Trophoblast cell (in vitro differentiated cells and primary cell): Measurements from ENCODE around the gene SH2D1A.

Experiments used
- DNase-seq, 2 donors: peaks; one replicate each; pipeline ENCODE4 v3.0.0-alpha.2; 2016
- H2AFZ ChIP-seq: 2 replicates; pipeline ENCODE4 v1.6.1; 2013; ENCODE audit warnings: low read length, moderate library complexity, mild to moderate bottlenecking; ENCODE audit not compliant: insufficient read depth, poor library complexity
- H2AK5ac ChIP-seq: 2 replicates; pipeline ENCODE4 v1.6.1; 2013; ENCODE audit warnings: mild to moderate bottlenecking, low read length
- H2BK120ac ChIP-seq: 2 replicates; pipeline ENCODE4 v1.6.1; 2013; ENCODE audit warnings: low read length, mild to moderate bottlenecking, moderate library complexity; ENCODE audit not compliant: insufficient read depth, poor library complexity
- H2BK12ac ChIP-seq: 2 replicates; pipeline ENCODE4 v1.6.1; 2013; ENCODE audit warnings: mild to moderate bottlenecking, low read length, moderate library complexity
- H2BK5ac ChIP-seq: 2 replicates; pipeline ENCODE4 v1.6.1; 2013; ENCODE audit warnings: low read length, low read depth, moderate library complexity, mild to moderate bottlenecking; ENCODE audit not compliant: poor library complexity
- H3K14ac ChIP-seq: 2 replicates; pipeline ENCODE4 v1.6.1; 2013; ENCODE audit warnings: mild to moderate bottlenecking, low read length
- H3K18ac ChIP-seq: 2 replicates; pipeline ENCODE4 v1.6.1; 2013; ENCODE audit warnings: mild to moderate bottlenecking, low read length
- H3K23ac ChIP-seq: 2 replicates; pipeline ENCODE4 v1.6.1; 2013; ENCODE audit warnings: low read length
- H3K27ac ChIP-seq: 2 replicates; pipeline ENCODE4 v1.5.1; 2013; ENCODE audit warnings: low read depth, mild to moderate bottlenecking, inconsistent platforms, low read length, moderate library complexity
- H3K27me3 ChIP-seq: 2 replicates; pipeline ENCODE4 v1.6.1; 2013; ENCODE audit warnings: inconsistent platforms, mild to moderate bottlenecking, low read length, moderate library complexity; ENCODE audit not compliant: insufficient read depth
- H3K36me3 ChIP-seq, 2 experiments: 1 replicate in 1 of 2; 2 replicates in 1 of 2; pipeline ENCODE4 v1.6.1; 2013; ENCODE audit warnings: low read length in 2 of 2, mild to moderate bottlenecking in 2 of 2, moderate library complexity in 1 of 2; ENCODE audit not compliant: insufficient read depth in 2 of 2, control insufficient read depth in 1 of 2
- H3K4ac ChIP-seq: 2 replicates; pipeline ENCODE4 v1.6.1; 2013; ENCODE audit warnings: low read depth, mild to moderate bottlenecking, low read length, moderate library complexity
- H3K4me1 ChIP-seq, 2 experiments: 1 replicate in 1 of 2; 2 replicates in 1 of 2; pipeline ENCODE4 v1.6.1; 2013; ENCODE audit warnings: low read length in 2 of 2, mild to moderate bottlenecking in 2 of 2, moderate library complexity in 1 of 2; ENCODE audit not compliant: insufficient read depth in 2 of 2, control insufficient read depth in 1 of 2
- H3K4me2 ChIP-seq: 2 replicates; pipeline ENCODE4 v1.6.1; 2013; ENCODE audit warnings: inconsistent platforms, mild to moderate bottlenecking, low read length, moderate library complexity
- H3K4me3 ChIP-seq: 2 replicates; pipeline ENCODE4 v1.5.1; 2013; ENCODE audit warnings: mild to moderate bottlenecking, low read depth, low read length, inconsistent platforms
- H3K79me1 ChIP-seq: one replicate; pipeline ENCODE4 v1.6.1; 2013; ENCODE audit warnings: low read length
- H3K79me2 ChIP-seq: 2 replicates; pipeline ENCODE4 v1.6.1; 2013; ENCODE audit warnings: low read length, mild to moderate bottlenecking; ENCODE audit not compliant: control insufficient read depth, insufficient read depth, poor library complexity
- H3K9ac ChIP-seq: 2 replicates; pipeline ENCODE4 v1.6.1; 2013; ENCODE audit warnings: mild to moderate bottlenecking, low read length
- H3K9me3 ChIP-seq: 2 replicates; pipeline ENCODE4 v1.6.1; 2013; ENCODE audit warnings: low read depth, mild to moderate bottlenecking, control low read depth, inconsistent platforms, low read length; ENCODE audit not compliant: insufficient read depth
- H4K12ac ChIP-seq: 2 replicates; pipeline ENCODE4 v1.6.1; 2013; ENCODE audit warnings: low read depth, mild to moderate bottlenecking, low read length, moderate library complexity
- H4K8ac ChIP-seq: 2 replicates; pipeline ENCODE4 v1.6.1; 2013; ENCODE audit warnings: low read depth, mild to moderate bottlenecking, low read length, moderate library complexity
- H4K91ac ChIP-seq: one replicate; pipeline ENCODE4 v1.6.1; 2013; ENCODE audit warnings: low read depth, mild to moderate bottlenecking, low read length, moderate library complexity
- WGBS: extraction: QIAGEN DNeasy Blood & Tissue Kit; methylation state at CpG from one replicate; pipeline ENCODE4 v1.1.7; 2013; ENCODE audit warnings: missing lambda C conversion rate; ENCODE audit not compliant: insufficient read length, insufficient coverage; ENCODE audit errors: extremely low coverage; 5-methylcytosine and 5-hydroxymethylcytosine counted together

The SH2D1A gene

GRCh38 chrX:124341396-124342132, 4.8 kb upstream of the SH2D1A start:
- Histone ChIP-seq H3K4me1 (no peaks in the 10 kb centered on the region), H3K4ac (no peak overlapping the region), H3K23ac (no peak overlapping the region), H3K27me3 (no peaks in the 10 kb centered on the region), H4K8ac (no peak overlapping the region), H2AFZ (no peak overlapping the region), H2AK5ac (no peak overlapping the region), H3K14ac (no peak overlapping the region), H3K79me2 (no peaks in the 10 kb centered on the region), H4K91ac (no peak overlapping the region), H3K9ac (no peak overlapping the region), H4K12ac (no peak overlapping the region), H3K79me1 (no peaks in the 10 kb centered on the region), H3K4me3 (no peak overlapping the region), H2BK12ac (no peak overlapping the region), H3K4me2 (no peak overlapping the region), H3K27ac (no peak overlapping the region), H3K36me3 (no peaks in the 10 kb centered on the region), H2BK5ac (no peak overlapping the region), H3K18ac (no peak overlapping the region), H3K9me3 (no peaks in the 10 kb centered on the region), H2BK120ac (no peak overlapping the region)
- WGBS, result no CpG with 5 or more reads among the region's 7 CpGs
- DNase-seq, result no peak

DNA sequence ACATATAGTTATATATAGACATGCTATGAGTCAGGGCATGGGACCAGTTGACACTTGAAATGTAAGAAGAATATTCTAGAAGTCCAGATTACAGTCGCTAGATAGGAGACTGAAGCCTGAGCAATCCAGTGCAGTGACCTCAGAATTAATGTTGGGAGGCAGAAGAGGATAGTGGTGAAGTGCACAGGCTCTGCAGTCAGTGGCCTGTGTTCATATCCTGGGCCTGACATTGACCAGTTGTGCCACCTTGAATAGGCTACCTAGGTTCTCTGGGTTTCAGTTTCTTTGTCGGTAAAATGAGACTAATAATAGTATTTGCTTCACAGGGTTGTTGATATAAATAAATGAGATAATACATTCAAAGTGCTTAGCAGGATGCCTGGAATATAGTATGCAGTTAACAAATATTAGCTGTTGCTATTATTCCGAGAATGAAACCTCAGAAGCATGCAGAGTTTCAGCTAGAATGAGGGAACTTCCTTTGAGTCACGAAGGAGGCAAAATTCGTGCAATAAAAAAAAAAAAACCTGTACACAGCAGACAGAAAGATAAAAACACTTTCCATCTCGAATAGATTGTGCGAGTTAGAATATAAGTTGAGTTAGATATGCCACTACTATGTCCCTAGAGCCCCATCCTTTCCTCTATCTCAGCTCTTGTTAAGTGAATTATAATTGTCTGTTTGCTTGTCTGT, 4.0 kb upstream of the SH2D1A start:
- no peaks in the 10 kb centered on the region for H3K27me3 ChIP-seq
- H3K18ac ChIP-seq, result no peak overlapping the region
- H4K12ac ChIP-seq, result no peak overlapping the region
- no peak overlapping the region for H3K9ac ChIP-seq
- H2AK5ac ChIP-seq, result no peak overlapping the region
- no peak overlapping the region for H4K91ac ChIP-seq
- no peaks in the 10 kb centered on the region for H3K4me1 ChIP-seq
- H2BK12ac ChIP-seq, result no peak overlapping the region
- no peak overlapping the region for H3K4me3 ChIP-seq
- no peak overlapping the region for H2BK5ac ChIP-seq
- H3K4ac ChIP-seq, result no peak overlapping the region
- no CpG with 5 or more reads among the region's 7 CpGs for WGBS
- no peak overlapping the region for H2AFZ ChIP-seq
- H3K9me3 ChIP-seq, result no peaks in the 10 kb centered on the region
- no peaks in the 10 kb centered on the region for H3K79me1 ChIP-seq
- H3K36me3 ChIP-seq, result no peaks in the 10 kb centered on the region
- no peak overlapping the region for H3K23ac ChIP-seq
- no peak overlapping the region for H2BK120ac ChIP-seq
- no peak overlapping the region for H3K27ac ChIP-seq
- no peak for DNase-seq
- H4K8ac ChIP-seq, result no peak overlapping the region
- H3K14ac ChIP-seq, result no peak overlapping the region
- no peaks in the 10 kb centered on the region for H3K79me2 ChIP-seq
- H3K4me2 ChIP-seq, result no peak overlapping the region

DNA sequence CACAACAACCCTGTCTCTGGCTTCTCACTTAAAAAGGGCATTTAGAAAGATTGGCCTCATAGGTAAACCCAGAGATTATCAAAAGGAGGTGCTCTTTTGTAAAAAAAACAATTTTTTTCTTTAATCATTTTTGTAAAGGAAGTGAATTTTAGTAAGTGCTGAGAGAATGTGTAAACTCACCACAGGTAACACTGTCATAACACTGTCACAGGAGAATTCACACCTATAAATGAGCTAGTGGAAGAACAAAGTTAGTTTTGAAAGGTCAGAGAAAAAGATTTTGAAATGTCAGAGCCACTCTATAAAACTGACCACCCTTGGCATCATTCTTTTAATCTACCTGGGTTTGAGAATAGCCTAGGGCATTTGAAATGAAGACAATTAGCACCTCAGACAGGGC, 3.3 kb upstream of the SH2D1A start:
- Histone ChIP-seq H2BK120ac (no peak overlapping the region), H2BK12ac (no peak overlapping the region)

DNA sequence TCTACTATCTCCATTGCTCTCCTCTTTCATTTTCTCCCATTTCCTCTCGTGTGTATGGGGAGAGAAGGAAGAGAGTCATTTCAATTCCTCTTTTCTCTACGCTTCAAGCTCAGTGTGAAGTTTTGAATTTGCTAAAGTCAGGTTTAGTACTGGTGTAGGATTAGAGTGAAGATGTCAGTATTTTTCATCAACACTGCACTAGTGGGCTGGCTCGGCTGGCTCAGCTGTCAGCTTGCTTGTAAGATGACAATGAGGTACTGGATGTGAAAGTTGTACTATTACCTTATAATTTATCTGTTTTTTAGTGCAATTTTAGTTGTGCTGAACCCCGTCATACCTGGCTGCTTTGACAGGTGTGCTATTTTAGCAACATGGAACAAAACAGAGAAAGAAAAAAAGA, 2.1 kb upstream of the SH2D1A start:
- no peaks in the 10 kb centered on the region for H3K79me1 ChIP-seq
- H3K27me3 ChIP-seq, result no peaks in the 10 kb centered on the region

More for the DNA sequence above, 3.3 kb upstream of the SH2D1A start:
- Histone ChIP-seq H3K14ac (no peak overlapping the region), H3K4ac (no peak overlapping the region), H4K8ac (no peak overlapping the region), H3K4me2 (no peak overlapping the region), H2BK5ac (no peak overlapping the region), H3K4me1 (no peaks in the 10 kb centered on the region), H4K12ac (no peak overlapping the region), H2AK5ac (no peak overlapping the region), H3K79me1 (no peaks in the 10 kb centered on the region), H3K4me3 (no peak overlapping the region), H3K23ac (no peak overlapping the region), H3K27ac (no peak overlapping the region), H3K79me2 (no peaks in the 10 kb centered on the region), H3K27me3 (no peaks in the 10 kb centered on the region), H2AFZ (no peak overlapping the region), H3K18ac (no peak overlapping the region), H3K36me3 (no peaks in the 10 kb centered on the region), H3K9me3 (no peaks in the 10 kb centered on the region), H3K9ac (no peak overlapping the region), H4K91ac (no peak overlapping the region)
- DNase-seq, result no peak

More for the DNA sequence above, 2.1 kb upstream of the SH2D1A start:
- no peak overlapping the region for H3K18ac ChIP-seq
- H3K27ac ChIP-seq, result no peak overlapping the region
- WGBS, result no CpG with 5 or more reads among the region's 4 CpGs
- DNase-seq, result no peak
- no peaks in the 10 kb centered on the region for H3K79me2 ChIP-seq
- H3K9ac ChIP-seq, result no peak overlapping the region
- no peak overlapping the region for H3K14ac ChIP-seq
- no peak overlapping the region for H2BK5ac ChIP-seq
- no peak overlapping the region for H2AFZ ChIP-seq
- no peaks in the 10 kb centered on the region for H3K9me3 ChIP-seq
- no peak overlapping the region for H3K4ac ChIP-seq
- H3K23ac ChIP-seq, result no peak overlapping the region
- no peak overlapping the region for H4K91ac ChIP-seq
- no peak overlapping the region for H4K12ac ChIP-seq
- no peaks in the 10 kb centered on the region for H3K4me1 ChIP-seq
- no peaks in the 10 kb centered on the region for H3K36me3 ChIP-seq
- no peak overlapping the region for H3K4me2 ChIP-seq
- H2BK12ac ChIP-seq, result no peak overlapping the region
- H2BK120ac ChIP-seq, result no peak overlapping the region
- no peak overlapping the region for H2AK5ac ChIP-seq
- H3K4me3 ChIP-seq, result no peak overlapping the region
- no peak overlapping the region for H4K8ac ChIP-seq
